COLO668 (cell line): Measurements from ENCODE around the gene PHACTR3.

Experiments used
- DNase-seq: peaks from one replicate; lab custom pipeline; 2025; ENCODE audit not compliant: unreplicated experiment; lab: John Stamatoyannopoulos, UW

Gene PHACTR3

DNA sequence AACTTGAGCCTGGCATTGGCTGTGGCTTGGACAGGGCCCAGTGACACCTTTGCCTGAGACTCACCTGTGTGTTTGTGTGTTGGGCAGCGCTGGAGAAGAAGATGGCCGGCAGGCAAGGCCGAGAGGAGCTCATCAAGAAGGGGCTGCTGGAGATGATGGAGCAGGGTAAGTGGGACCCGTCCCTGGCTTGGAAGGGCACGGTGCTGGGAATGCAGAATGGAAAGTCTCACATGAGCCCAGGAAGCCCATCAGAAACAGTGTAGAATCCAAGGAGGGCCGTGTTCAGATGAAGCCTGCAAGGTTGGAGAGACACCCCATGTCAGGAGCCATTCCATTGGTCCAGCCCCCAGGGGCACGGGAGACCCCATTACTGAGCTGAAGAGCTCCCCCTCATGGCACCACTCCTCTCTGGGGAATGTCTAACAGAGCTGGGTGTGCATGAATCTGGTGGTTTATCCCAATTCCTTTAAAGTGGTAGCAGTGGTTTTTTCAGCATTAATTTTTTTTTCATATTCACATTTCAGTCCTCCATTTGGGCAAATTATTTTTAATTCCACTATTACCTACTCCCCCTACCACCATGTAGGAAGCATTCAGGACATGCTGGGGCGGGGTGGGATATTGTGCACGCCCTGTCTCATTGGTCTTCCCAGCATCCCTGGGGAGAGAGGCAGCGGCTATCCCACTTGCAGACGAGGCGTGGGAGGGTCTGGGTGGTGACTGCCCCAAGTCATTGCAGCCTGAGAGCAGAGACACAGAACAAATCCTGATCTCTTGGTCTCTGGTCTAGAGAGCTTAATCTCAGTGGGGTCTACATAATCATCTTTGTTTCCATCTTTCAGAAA, 143.6 kb downstream of the PHACTR3 start:
- no peak for DNase-seq

DNA sequence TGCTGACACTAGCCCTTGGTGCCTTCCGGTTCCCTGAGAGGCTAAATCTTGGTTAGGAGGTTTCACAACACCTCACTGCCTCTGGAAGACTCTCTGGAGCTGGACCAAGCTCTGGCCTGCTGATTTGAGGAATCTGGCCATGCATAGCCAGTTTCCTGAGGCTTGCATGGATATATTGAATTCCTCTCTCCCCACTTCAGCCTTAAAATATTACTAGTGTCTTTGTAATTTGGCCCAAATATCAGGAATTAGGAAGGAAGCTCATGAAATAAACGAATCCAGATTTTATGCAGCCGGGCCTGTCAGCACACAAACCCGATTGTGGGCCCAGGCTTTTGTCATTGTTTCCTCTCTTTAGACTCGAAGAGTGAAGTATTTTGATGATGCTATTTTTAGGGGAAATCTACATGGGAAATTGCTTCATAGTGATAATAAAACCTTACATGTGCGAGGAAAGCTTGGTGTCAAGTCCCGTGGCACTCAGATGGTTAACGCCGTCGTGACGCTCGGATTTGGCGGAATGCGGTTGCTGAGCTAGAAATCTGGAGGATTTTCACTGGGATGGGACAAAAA, 144.4 kb downstream of the PHACTR3 start:
- no peak for DNase-seq

DNA sequence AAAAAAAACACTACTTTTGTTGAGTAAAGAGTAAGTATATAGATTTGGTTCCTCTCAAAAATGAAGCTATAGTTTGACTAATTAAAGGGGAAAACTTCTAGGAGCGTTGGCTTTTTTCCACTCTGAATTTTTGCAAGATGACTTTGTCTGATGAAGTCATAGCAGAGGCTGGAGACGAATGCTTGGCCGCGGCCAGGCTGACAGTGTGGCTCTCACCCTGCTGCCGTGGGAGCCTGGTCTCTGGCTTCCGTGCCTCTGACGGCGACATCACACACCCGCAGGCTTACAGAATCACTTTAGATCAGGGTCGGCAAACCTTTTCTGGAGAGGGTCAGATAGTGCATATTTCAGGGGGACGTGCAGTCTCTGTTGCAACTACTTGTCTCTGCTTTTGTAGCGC, 145.0 kb downstream of the PHACTR3 start:
- DNase-seq = no peak

DNA sequence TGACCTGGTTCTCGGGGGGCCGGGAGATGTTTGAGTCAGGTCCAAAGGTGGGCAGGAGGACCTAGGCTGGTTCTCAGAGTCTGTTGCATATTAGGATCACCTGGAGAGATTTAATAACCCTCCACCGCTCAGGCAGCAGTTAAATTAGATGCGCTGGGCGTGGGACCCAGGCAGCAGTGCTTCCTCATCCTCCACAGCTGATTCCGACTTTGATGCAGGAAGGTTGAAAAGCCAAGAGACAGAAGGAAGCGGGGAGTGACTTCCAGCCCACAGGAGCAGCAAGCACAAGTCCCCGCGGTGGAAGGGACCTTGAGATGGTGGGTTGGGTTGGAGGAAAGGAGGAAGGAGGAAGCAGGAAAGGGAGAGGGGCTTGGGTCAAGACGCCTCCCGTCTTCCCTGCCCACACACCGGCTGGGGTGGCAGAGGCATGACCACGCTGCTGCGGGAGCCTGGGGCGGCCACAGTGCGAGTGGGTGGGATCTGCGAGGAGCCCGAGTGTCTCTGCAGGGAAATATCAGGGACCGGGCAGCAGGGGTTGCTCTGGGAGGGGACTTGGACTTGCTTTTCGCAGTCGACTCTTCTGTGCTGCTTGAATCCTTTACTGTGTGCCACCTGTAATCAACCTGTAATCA, 146.0 kb downstream of the PHACTR3 start:
- DNase-seq = no peak

DNA sequence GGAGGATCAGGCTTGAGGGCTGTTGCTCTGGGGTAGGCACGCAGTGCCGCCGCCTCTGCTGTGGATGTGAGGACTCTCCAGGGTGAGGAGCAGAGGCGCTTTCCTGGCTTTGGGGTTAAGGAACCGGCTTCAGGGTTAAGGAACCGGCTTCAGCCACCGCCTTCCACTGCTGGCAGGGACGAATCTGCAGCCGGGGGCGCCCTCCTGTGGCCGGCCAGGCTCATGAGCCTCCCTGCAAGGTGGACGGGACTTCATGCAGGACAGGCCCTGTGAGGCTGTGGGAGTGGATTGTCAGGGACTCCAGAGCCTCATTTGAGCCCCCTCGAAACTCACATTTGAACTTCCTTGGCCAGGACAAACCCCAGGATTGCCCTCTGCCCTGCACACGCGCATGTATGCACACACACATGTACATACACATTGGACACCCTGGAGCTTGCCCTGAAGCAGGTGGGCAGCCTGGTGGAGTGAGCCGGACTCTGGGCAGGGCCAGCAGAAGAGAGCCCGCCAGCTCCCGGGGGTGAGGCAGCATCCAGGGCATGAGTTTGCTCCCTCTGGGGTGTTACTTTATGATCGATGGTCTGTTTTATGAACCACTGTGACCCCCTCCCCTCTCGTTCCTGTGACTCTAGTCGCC, 146.9 kb downstream of the PHACTR3 start:
- DNase-seq = peak; percentile 58

DNA sequence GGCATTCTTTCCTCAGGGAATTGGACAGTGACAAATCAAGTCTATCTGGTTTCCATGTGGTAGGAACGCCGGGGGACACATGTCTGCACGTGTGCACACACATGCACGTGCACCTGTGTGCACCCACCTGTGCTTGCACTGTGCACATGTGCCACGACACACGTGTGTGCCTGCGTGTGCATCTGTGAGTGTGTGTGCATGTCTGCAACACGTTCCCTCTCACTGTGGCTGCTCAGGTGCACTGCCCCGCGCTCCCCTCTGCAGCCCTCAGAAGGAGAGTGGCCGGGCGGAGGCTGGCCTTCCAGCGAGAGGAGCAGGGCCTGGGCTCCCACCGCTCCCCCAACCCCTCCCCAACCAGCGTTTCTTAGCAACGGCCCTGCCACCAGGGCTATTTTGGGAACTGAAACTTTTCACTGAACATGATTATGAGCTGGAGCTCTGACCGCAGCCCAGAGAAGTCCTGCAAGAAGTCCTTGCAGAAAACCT, 147.8 kb downstream of the PHACTR3 start:
- no peak for DNase-seq

DNA sequence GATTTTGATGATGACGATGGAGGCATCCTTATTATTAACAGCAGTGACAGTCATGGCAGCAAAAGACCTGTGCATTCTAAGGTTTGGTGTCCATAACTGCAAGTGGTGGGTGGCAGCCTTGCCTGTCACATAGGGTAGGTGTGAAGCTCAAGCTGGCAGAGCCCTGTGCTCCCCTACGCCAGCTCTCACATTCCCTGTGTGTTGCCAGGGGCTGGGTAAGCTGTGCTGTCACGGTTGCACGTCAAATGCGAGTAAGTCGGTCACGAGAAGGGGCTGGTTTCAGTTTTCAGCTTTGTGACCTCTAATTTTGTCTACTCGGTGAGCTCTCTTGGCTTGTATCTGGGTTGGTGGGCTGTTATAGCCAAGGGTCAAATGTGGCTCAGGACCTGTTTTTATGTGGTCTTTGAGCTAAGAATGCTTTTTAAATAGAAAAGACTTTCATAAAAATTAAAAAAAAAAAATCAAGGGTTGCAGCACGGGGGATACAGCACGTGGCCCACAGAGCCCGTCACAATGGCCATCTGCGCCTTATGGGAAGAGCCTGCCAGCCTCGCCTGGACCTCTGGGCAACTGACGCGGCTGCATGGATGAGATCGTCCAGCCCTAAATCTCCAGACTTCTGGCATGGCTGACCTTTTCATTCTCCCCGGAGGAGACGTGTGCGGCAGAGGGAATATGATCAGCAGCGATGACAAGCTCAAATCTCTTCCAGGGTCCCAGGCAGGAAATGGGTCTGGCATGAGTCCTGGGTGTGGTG, 148.5 kb downstream of the PHACTR3 start:
- no peak for DNase-seq

DNA sequence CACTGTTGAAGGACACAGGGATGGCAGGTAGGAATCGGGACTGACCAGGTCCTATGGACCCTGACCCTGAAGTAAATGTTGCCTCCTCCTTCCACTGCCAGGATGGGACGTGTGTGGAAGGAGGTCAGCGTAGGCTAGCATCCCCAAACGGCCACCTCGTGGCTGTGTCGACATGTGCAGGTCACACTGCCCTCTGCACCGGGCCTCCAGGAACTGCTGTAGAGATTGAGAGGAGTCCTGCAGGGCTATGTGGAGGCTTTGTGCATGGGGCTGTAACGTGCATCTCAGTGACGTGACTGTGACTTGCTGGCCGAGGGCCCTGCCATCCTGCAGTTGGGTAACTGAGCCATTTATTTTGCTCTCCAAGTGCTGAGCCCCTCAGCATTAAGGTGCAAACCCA, 149.5 kb downstream of the PHACTR3 start:
- no peak for DNase-seq

DNA sequence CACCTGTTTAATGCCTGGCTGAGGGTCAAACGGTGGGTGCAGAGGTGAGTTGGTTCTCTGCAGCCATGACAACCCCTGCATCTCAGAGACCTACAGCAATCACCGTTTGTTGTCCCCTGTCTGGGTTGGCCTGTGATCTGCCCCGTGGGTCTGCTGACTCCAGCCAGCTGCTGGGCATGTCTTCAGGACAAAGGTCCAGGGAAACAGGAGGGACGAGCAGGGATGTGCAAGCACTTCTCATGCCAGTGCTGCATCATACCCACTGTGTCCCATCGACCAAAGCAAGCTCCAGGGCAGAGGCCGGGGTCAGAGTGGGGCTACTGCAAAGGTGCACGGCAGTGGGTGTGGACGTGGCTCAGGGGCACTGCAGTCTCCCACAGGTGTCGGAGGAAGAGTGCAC, 150.2 kb downstream of the PHACTR3 start:
- DNase-seq = no peak

DNA sequence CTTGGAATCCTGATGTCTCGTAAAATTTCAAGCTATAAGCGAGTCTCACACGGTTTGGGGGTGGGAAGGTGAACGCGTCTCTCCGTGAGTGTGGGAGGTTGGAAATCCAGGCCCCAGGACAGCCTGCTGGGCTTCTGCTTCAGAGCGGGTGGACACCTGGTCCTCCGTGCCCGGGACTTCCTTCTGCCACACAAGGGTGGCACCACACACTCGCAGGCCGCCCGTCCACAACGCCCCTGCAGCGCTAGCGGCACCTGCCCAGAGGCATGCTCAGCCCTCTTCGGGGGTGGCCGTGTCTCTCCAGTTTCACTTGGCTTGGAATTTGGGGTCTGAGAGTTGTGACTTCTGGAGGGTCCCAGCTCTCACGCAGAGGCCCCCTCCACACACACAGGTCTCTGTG, 151.9 kb downstream of the PHACTR3 start:
- no peak for DNase-seq

DNA sequence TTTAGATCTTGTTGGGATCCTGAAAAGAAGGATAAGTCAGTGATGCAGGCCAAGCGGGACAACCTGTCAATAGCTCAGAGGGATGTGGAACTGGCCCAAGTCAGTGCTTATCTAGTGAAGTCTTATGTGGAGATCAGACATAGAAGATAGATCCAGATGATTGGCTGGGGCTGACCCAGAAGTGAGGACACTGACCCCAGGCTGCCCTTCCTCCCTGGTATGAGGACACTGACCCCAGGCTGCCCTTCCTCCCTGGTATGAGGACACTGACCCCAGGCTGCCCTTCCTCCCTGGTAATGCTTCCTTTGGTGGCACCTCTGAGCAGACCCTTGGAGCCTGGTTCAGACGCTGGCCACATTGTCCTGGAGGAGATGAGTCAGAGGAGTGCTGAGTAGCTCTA, 159.7 kb downstream of the PHACTR3 start:
- no peak for DNase-seq

DNA sequence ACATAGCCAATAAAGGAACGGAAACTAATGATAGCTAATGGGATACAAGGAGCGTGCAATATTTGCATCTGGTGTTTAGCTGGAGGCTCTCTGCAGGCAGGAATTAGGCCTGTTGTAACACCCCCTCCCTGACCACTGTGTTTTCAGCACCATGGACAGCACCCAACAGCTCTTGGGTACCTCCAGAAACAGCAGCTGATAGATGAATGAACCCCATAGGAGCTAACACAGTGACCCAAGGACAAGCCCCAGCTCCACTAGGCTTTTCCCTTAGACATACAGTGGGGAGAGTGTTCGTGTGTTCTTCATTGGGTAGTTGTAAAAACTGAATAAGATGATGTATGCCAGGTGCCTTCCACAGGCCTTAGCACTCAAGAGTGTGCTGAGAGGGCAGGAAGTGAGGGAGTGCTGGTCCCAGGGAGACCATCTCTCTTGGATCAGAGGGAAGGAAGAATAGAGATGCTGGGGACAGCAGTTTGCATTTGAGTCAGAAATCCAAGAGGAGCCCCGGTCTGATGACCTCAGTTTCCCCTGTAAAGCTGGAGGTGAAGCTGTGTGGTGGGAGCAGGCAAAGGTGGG, 161.3 kb downstream of the PHACTR3 start:
- DNase-seq = no peak

DNA sequence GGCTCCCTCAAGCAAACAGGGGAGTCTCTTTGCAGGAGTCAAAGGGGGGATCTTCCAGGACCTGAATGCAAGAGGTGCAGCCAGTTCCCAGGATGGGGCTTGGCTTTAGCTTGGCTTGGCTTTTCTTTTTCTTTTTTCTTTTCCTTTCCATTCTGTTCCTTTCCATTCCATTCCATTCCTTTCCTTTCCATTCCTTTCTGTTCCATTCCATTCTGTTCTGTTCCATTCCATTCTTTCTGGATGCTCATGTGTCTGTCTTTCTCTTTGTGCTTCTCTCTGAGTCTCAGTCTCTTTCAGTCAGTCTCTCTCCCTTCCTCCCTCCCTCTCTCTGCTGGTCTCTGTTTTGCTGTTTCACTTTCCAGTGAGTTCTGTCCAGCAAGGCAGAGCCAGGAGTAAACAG, 163.3 kb downstream of the PHACTR3 start:
- no peak for DNase-seq

DNA sequence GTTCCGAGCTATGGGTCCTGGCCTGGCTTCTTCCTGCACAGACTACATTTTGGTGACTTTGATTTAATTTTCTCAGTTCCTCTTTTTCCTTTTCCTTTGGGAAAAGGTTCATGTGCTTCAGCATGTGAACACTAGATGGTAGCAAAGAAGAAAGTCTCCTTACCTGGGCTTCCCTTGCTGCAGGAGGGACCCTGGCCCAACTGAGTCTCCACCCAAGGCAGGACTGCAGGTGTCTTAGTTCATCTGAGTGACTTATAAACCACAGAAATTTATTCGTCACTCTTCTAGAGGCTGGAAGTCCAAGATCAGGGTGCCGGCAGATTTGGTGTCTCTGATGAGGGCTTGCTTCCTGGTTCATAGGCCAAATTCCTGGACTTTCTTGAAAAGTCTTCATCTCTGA, 165.9 kb downstream of the PHACTR3 start:
- DNase-seq = no peak

DNA sequence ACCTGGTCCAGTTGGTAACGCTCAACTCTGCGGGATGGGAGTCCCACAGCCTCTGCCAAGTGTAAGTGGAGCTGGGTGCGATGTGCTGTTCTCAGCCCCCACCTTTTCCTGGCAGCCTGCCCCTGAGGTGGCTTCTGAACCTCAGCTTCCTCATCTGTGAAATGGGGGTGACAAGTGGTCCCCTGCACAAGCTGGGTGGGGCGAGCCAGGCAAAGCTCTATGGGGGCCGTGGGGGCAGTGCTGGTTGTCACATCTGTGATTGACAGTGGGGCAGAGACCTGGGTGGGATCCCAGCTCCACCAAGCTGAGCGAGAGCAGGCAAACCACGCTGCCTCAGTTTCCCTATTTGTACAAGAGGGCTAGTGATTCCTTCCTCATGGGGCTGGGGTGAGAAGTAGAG, 166.5 kb downstream of the PHACTR3 start:
- no peak for DNase-seq

DNA sequence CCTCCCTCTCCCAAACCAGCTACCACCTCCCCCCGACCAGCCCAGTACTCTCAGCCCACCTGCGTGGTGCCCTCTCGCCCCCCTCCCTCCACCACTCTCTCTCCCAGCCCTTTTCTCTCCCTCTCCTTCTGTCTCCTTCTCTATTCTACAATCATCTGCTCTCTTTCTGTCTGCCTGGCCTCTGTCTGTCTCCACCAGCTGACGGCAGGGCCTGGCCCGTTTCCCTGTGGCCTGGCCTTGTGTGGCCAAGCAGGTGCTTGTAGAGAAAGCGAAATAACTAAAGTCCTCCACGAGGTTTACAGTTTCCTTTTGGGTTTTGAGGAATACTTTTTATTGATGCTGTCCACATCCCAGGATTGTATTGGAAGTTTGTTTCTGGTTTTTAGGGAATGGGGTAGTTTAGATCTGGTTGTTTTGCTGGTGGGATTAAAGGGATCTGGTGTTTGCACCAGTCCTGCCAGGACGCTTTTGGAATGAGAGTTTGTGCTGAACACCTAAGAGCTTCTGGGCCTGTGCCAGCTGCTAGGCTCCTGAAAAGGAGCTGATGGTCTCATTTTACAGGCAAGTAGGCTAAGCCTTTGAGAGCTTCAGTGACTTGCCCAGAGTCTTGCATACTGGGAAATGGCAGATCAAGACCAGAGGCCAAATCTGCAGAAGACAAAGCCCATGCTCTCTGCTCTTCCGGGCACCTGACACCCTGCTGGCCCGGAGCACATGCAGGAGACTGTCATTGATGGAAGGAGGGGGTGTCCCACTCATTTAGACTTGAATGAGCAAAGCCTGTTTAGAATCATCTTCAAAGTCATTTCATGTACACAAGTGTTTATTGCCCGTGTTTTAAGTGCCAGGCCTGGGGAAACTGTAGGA, 167.4 kb downstream of the PHACTR3 start:
- DNase-seq = no peak

DNA sequence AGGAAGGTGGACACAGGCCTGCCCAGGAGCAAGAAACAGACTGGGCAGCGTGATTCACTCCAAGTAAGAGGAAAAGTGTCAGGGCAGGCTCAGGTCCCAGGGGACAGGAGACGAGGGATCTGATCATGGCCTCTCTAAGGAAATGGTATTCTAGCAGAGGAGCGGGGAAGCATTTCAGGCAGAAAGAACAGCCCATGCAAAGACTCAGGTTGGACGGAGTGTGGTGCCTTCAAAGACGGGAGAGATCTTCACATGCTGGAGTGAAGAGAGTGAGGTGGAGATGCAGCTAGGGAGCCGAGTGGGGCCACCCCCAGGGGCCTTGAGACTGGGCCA, 168.0 kb downstream of the PHACTR3 start:
- DNase-seq = no peak

DNA sequence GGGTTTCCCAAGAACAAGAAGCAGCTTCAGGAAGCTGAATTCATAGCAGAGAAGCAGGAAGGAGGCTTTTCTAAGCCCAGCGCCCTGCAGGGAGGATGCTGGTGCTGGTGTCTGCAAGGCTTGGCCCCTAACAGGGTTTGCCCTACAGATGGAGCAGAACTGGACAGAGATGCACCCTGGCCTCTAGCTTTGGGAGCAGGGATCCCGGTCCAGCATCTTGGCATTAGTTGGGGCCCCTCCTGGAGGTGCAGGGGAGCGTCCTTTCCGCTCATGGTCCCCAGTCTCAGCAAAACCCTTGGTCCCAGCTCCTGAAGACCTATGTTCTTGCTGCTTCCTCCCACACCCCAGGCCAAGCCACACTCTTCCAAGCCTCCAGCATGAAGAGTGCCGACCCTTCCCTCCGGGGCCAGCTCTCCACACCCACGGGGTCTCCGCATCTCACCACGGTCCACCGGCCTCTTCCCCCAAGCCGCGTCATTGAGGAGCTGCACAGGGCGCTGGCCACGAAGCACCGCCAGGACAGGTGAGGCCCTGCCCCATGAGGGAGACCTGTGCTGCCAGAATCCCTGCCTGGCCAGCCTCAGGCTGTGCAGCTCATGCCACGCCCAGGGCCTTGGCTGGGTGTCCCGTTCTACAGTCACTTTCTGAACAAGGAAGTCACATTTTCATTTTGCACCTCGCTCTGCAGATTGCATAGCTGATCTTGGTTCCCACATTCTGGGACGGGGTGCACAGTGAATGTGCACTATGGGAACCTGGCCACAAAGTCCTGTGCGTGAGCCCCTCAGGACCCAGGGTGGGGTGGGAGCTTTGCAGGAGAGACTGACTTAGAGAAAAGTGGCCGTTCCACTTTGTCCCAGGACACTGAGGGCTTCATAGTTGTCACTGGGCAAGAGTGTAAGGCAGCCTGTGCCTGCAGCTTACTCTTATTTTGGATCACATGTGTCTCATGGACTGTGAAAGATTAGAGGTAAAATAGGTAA, 168.9 kb downstream of the PHACTR3 start:
- no peak for DNase-seq

DNA sequence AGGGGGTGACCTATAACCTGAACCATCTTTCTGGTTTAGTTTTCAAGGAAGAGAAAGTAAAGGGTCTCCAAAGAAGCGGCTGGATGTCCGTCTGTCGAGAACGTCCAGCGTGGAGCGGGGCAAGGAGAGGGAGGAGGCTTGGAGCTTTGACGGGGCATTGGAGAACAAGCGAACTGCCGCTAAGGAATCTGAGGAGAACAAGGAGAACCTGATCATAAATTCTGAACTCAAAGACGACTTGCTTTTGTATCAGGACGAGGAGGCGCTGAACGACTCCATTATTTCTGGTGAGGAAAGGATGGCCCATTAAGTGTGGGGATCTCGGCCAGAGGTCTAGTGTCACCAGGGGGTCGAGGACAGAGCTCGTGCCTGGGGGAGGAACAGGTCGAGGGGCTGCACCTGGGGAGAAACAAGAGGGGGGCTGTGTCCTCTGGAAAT, 169.9 kb downstream of the PHACTR3 start:
- DNase-seq = no peak
